ENCODE data around the gene ITPR1. TPM values are rescaled to one million over a fixed set of nuclear protein-coding genes. Genes with fewer than 3 reads are reported as not detected.

The ITPR1 gene
- polyA plus RNA-seq, 2 of the 4 experiments (the other 2 are of a cell fraction), result 2.8 to 9.6 TPM

DNA sequence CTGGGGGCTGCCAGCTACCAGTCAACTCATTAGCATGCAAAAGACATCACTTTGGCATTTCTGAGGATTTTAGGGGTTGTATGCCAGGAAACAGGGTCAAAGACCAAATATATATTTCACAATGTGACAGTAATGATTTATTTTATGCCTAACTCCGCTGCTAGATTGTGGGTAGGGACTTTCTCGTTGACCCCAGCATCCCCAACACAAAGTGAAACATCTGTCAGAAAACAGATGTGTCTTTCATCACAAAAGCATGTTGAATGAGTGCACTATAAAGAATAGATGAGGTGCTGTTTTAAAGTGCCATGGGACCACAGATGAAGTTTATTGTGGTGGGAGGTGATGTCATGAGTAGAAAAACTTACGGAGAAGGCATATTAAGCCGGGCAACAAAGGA is 59.7 kb downstream of the ITPR1 start:
- no peak for FAIRE-seq
- CTCF ChIA-PET, result interaction anchor here (0.6 kb wide), 1 partner anchor 20 kb away, joined by 4 read pairs; no protein-coding TSS in a partner anchor
- TF ChIP-seq USF2 (IDR thresholded peaks at IDR 0.05) (no peak), NPAS2 (CRISPR knock-in tag; IDR thresholded peaks at IDR 0.05; ENCODE audit: borderline replicate concordance) (no peak), FOXS1 (CRISPR knock-in tag; IDR thresholded peaks at IDR 0.05) (no peak), CEBPB (IDR thresholded peaks at IDR 0.05) (no peak)
- Histone ChIP-seq H3K4me1 (no peaks in the 10 kb centered on the region), H3K9me3 (no peaks in the 10 kb centered on the region), H3K27ac (no peak overlapping the region), H3K4me2 (no peak overlapping the region), H3K4me3 (no peak overlapping the region)
- POLR2A ChIA-PET, result no interaction called here
- ATAC-seq, result no peak
- DNase-seq (ENCODE audit: low read depth in 1 of 2, low spot score in 1 of 2), result no peak
- 41% methylated on average over 4 of the region's 4 CpGs for WGBS (ENCODE audit: missing lambda C conversion rate)

DNA sequence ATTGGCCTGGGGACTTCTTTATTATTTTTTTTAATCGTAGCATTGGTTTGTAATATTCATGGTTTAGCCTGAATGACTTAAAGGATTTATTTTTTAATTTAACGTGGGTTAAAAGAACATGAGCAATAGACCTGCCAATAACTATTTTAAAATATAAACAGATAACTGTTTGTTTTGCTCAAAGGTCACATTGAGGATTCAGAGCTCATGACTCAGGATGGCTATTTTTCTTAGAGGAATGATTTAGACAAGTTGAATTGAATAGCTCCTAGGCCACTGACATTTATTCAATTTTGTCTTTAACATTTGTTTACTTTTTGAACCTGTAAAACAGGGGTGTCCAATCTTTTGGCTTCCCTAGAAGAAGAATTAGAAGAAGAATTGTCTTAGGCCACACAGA is 68.5 kb downstream of the ITPR1 start:
- H3K4me2 ChIP-seq, result peak overlapping the region; percentile 31; the same call in 1 of the 3 replicates
- no peak for DNase-seq (ENCODE audit: low read depth in 1 of 2, low spot score in 1 of 2)
- POLR2A ChIA-PET, result no interaction called here

DNA sequence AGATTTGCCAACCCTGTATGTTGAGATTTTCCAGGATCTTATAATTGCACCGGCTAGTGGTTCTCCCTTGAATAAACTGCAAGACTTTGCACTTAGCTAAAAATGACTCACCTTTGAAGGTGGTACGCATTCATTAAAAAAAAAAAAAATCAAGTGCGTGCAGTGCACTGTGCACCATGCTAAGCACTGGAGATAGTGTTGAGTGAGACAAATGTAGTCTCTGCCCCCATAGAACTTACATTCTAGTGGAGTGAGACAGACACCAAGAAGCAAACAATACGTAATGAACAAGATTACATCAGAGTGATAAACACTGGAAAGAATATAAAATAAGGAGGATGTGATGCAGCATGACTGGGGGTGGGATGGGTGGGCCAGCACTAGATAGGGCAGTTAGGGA is 69.4 kb downstream of the ITPR1 start:
- DNase-seq (ENCODE audit: low read depth in 1 of 2, low spot score in 1 of 2), result no peak
- ATAC-seq, result no peak; a peak in 1 of 6 replicates
- H3K9me3 ChIP-seq, result no peaks in the 10 kb centered on the region
- no peak overlapping the region for H3K4me3 ChIP-seq
- TF ChIP-seq MAX (IDR thresholded peaks at IDR 0.05) (no peak), HEYL (CRISPR knock-in tag; IDR thresholded peaks at IDR 0.05) (no peak), ZFP36 (IDR thresholded peaks at IDR 0.05; ENCODE audit: borderline replicate concordance, partially characterized antibody) (no peak), SREBF2 (IDR thresholded peaks at IDR 0.05) (no peak), EHMT2 (IDR thresholded peaks at IDR 0.05; ENCODE audit: low read depth) (no peak), ESRRA (IDR thresholded peaks at IDR 0.05; ENCODE audit: borderline replicate concordance, low read length) (no peak)
- TF ChIP-seq, protein P1, sequence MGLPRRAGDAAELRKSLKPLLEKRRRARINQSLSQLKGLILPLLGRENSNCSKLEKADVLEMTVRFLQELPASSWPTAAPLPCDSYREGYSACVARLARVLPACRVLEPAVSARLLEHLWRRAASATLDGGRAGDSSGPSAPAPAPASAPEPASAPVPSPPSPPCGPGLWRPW (IDR thresholded peaks at IDR 0.05), result no peak
- TF ChIP-seq, protein P2, sequence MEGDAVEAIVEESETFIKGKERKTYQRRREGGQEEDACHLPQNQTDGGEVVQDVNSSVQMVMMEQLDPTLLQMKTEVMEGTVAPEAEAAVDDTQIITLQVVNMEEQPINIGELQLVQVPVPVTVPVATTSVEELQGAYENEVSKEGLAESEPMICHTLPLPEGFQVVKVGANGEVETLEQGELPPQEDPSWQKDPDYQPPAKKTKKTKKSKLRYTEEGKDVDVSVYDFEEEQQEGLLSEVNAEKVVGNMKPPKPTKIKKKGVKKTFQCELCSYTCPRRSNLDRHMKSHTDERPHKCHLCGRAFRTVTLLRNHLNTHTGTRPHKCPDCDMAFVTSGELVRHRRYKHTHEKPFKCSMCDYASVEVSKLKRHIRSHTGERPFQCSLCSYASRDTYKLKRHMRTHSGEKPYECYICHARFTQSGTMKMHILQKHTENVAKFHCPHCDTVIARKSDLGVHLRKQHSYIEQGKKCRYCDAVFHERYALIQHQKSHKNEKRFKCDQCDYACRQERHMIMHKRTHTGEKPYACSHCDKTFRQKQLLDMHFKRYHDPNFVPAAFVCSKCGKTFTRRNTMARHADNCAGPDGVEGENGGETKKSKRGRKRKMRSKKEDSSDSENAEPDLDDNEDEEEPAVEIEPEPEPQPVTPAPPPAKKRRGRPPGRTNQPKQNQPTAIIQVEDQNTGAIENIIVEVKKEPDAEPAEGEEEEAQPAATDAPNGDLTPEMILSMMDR (IDR thresholded peaks at IDR 0.05), result no peak
- no peak overlapping the region for H3K27ac ChIP-seq
- H3K4me1 ChIP-seq, result peaks cover 14% of the 10 kb centered on the region; the same call in 2 of the 3 replicates
- ChIA-PET CTCF (interaction anchor here (0.6 kb wide), 1 partner anchor 212 kb away, joined by 3 read pairs; no protein-coding TSS in a partner anchor), POLR2A (no interaction called here)
- no peak for FAIRE-seq
- 73% methylated on average over 4 of the region's 4 CpGs for WGBS (ENCODE audit: missing lambda C conversion rate)
- no peak overlapping the region for H3K4me2 ChIP-seq

More for the DNA sequence above, 68.5 kb downstream of the ITPR1 start:
- no peak for FAIRE-seq
- peaks cover 14% of the 10 kb centered on the region; the same call in 2 of the 3 replicates for H3K4me1 ChIP-seq
- no peak overlapping the region for H3K4me3 ChIP-seq
- ATAC-seq, result no peak
- TF ChIP-seq ZC3H11A (IDR thresholded peaks at IDR 0.05) (no peak), NPAS2 (CRISPR knock-in tag; IDR thresholded peaks at IDR 0.05; ENCODE audit: borderline replicate concordance) (no peak), TFCP2L1 (CRISPR knock-in tag; IDR thresholded peaks at IDR 0.05) (no peak), FOXS1 (CRISPR knock-in tag; IDR thresholded peaks at IDR 0.05) (no peak)
- TF ChIP-seq, protein P3, sequence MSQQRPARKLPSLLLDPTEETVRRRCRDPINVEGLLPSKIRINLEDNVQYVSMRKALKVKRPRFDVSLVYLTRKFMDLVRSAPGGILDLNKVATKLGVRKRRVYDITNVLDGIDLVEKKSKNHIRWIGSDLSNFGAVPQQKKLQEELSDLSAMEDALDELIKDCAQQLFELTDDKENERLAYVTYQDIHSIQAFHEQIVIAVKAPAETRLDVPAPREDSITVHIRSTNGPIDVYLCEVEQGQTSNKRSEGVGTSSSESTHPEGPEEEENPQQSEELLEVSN (IDR thresholded peaks at IDR 0.05; ENCODE audit: borderline replicate concordance, low read depth), result no peak
- H3K27ac ChIP-seq, result no peak overlapping the region
- 37% methylated on average over 2 of the region's 2 CpGs for WGBS (ENCODE audit: missing lambda C conversion rate)
- CTCF ChIA-PET, result interaction anchor here (0.9 to 1.1 kb wide), 2 partner anchors 11 to 72 kb away, joined by 3 to 4 read pairs; no protein-coding TSS in a partner anchor
- H3K9me3 ChIP-seq, result no peaks in the 10 kb centered on the region

DNA sequence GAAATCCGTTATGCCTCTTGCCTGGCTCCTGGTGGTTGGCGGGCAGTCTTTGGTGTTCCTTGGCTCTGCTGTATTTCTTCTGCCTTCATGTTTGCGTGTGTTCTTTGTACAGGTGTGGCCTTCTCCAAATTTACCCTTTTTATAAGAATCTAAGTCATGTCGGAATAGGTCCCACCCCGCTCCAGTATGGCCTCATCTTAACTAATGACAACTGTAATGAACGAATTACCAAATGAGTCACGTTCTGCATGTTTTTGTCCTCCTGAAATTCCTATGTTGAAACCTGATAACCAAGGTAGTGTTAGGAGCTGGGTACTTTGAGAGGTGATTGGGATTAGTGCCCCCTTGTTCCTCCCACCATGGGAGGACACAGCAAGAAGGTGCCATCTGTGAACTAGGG is 71.1 kb downstream of the ITPR1 start:
- no peak overlapping the region for H3K27ac ChIP-seq
- no peak for ATAC-seq
- H3K4me3 ChIP-seq, result no peak overlapping the region
- ChIA-PET POLR2A (no interaction called here), CTCF (no interaction called here)
- FAIRE-seq, result no peak
- no peaks in the 10 kb centered on the region for H3K9me3 ChIP-seq
- H3K4me2 ChIP-seq, result no peak overlapping the region
- WGBS (ENCODE audit: missing lambda C conversion rate), result 92% methylated on average over 7 of the region's 7 CpGs
- no peak for DNase-seq (ENCODE audit: low read depth in 1 of 2, low spot score in 1 of 2)
- peaks cover 14% of the 10 kb centered on the region; the same call in 2 of the 3 replicates for H3K4me1 ChIP-seq
- TF ChIP-seq ZSCAN20 (CRISPR knock-in tag; IDR thresholded peaks at IDR 0.05) (no peak), ZC3H11A (IDR thresholded peaks at IDR 0.05) (no peak), TP53 (CRISPR knock-in tag; IDR thresholded peaks at IDR 0.05) (no peak), NPAS2 (CRISPR knock-in tag; IDR thresholded peaks at IDR 0.05; ENCODE audit: borderline replicate concordance) (no peak), MAFK (IDR thresholded peaks at IDR 0.05; ENCODE audit: partially characterized antibody) (no peak), KDM5A (IDR thresholded peaks at IDR 0.05) (no peak), CBX2 (IDR thresholded peaks at IDR 0.05; ENCODE audit: borderline replicate concordance, low read depth) (no peak), HEYL (CRISPR knock-in tag; IDR thresholded peaks at IDR 0.05) (no peak), HDAC2 (IDR thresholded peaks at IDR 0.05) (no peak), POLR2A (IDR thresholded peaks at IDR 0.05; ENCODE audit: low read length) (no peak), PHF8 (IDR thresholded peaks at IDR 0.05; ENCODE audit: borderline replicate concordance, low read depth) (no peak), NFE2L2 (conservative IDR thresholded peaks at IDR 0.05; ENCODE audit: low read length) (no peak), MYC (IDR thresholded peaks at IDR 0.05; ENCODE audit: borderline replicate concordance, low read length) (no peak), GATA3 (IDR thresholded peaks at IDR 0.05; ENCODE audit: borderline replicate concordance) (no peak), BHLHE40 (IDR thresholded peaks at IDR 0.05; ENCODE audit: low read depth, low read length) (no peak)
- TF ChIP-seq, protein P4, sequence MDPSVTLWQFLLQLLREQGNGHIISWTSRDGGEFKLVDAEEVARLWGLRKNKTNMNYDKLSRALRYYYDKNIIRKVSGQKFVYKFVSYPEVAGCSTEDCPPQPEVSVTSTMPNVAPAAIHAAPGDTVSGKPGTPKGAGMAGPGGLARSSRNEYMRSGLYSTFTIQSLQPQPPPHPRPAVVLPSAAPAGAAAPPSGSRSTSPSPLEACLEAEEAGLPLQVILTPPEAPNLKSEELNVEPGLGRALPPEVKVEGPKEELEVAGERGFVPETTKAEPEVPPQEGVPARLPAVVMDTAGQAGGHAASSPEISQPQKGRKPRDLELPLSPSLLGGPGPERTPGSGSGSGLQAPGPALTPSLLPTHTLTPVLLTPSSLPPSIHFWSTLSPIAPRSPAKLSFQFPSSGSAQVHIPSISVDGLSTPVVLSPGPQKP (IDR thresholded peaks at IDR 0.05; ENCODE audit: low read depth, low read length), result no peak
